Activated CD4-positive, alpha-beta memory T cell treated with anti-CD3 and anti-CD28 coated beads, Interleukin-2, amount 10 ng/mL, durations not matched to agents 7 days and 5 days (primary cell): ENCODE results near the gene ADRM1. TPM values are rescaled to one million over a fixed set of nuclear protein-coding genes. Genes with fewer than 3 reads are reported as not detected.

Source experiments
- CTCF ChIA-PET: fragments of 350-600 bp; sonication (Branson Sonifier 250); formaldehyde crosslinking; loops from one replicate; lab custom pipeline; 2021; ENCODE audit warnings: antibody characterized with exemption, inconsistent platforms; lab: Charles Lee
- POLR2A ChIA-PET: fragments of 350-600 bp; sonication (Branson Sonifier 250); formaldehyde crosslinking; loops from one replicate; lab custom pipeline; 2021; ENCODE audit warnings: antibody characterized with exemption; lab: Charles Lee
- DNase-seq: peaks from one replicate; pipeline ENCODE4 v3.0.0-alpha.2; 2020
- H3K27ac Mint-ChIP-seq: one replicate; pipeline ENCODE4 v1.8.0; 2021; ENCODE audit warnings: mild to moderate bottlenecking, mixed read lengths
- H3K27me3 Mint-ChIP-seq: one replicate; pipeline ENCODE4 v1.8.0; 2021; ENCODE audit warnings: mixed read lengths
- H3K36me3 Mint-ChIP-seq: one replicate; pipeline ENCODE4 v1.8.0; 2021; ENCODE audit warnings: low read depth, mixed read lengths
- H3K4me1 Mint-ChIP-seq: one replicate; pipeline ENCODE4 v1.8.0; 2021; ENCODE audit warnings: mixed read lengths
- H3K4me3 Mint-ChIP-seq: one replicate; pipeline ENCODE4 v1.8.0; 2021; ENCODE audit warnings: mild to moderate bottlenecking, mixed read lengths
- H3K9me3 Mint-ChIP-seq: one replicate; pipeline ENCODE4 v1.8.0; 2021; ENCODE audit warnings: mixed read lengths
- total RNA-seq, 2 experiments: library from RNA; stranded (reverse); gene quantifications; one replicate each; pipeline ENCODE4 v1.2.3, GENCODE V29; 2021

The ADRM1 gene
- total RNA-seq, 2 experiments from 2014 or later = 90.1 to 91.0 TPM

GRCh38 chr20:62284448-62284847 is 18.3 kb upstream of the ADRM1 start:
- no peaks in the 10 kb centered on the region for H3K27me3 Mint-ChIP-seq
- no peaks in the 10 kb centered on the region for H3K4me1 Mint-ChIP-seq
- CTCF ChIA-PET = no interaction called here
- peaks cover 17% of the 10 kb centered on the region for H3K36me3 Mint-ChIP-seq
- POLR2A ChIA-PET = no interaction called here
- H3K9me3 Mint-ChIP-seq = no peaks in the 10 kb centered on the region
- DNase-seq = no peak
- H3K4me3 Mint-ChIP-seq = no peak overlapping the region
- no peak overlapping the region for H3K27ac Mint-ChIP-seq

DNA sequence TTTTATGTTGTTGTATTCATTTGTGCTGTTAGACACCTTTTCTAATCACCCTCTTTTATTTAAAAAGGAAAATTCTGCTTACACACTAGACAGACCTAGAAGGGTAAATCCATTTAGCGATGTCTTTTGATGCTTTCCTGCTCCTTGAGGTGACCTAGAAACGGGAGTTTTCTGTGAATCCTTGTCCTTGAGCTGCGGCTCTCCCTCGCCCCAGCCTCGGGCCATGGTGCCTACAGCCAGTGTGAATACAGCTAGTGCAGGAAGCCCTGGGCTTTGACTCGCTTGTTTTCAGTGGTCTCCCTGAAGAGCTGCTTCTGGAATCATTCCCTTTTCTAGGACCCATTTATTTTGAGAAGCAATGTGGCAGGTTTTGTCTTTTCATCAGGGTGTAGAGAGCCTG is 17.6 kb upstream of the ADRM1 start:
- Mint-ChIP-seq H3K27me3 (no peaks in the 10 kb centered on the region), H3K4me3 (no peak overlapping the region), H3K9me3 (no peaks in the 10 kb centered on the region), H3K36me3 (peaks cover 17% of the 10 kb centered on the region), H3K27ac (no peak overlapping the region), H3K4me1 (no peaks in the 10 kb centered on the region)
- DNase-seq = no peak
- ChIA-PET CTCF (no interaction called here), POLR2A (no interaction called here)

DNA sequence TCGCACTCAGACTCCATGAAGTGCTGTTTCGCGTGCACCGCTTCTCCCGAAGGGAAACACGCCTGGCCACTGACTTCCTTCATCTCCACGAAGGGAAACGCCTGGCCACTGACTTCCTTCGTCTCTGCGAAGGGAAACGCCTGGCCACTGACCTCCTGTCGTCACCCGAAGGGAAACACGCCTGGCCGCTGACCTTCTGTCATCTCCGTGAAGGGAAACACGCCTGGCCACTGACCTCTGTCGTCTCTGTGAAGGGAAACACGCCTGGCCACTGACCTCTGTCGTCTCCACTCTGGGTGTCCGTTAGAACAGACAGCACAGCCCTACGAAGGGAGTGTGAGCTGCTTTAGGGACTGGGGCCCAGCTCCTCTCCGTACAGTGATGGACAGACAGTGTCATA is 17.1 kb upstream of the ADRM1 start:
- DNase-seq = no peak
- Mint-ChIP-seq H3K4me1 (no peaks in the 10 kb centered on the region), H3K27me3 (no peaks in the 10 kb centered on the region), H3K36me3 (peaks cover 17% of the 10 kb centered on the region), H3K9me3 (no peaks in the 10 kb centered on the region), H3K4me3 (no peak overlapping the region), H3K27ac (no peak overlapping the region)
- ChIA-PET CTCF (no interaction called here), POLR2A (no interaction called here)

DNA sequence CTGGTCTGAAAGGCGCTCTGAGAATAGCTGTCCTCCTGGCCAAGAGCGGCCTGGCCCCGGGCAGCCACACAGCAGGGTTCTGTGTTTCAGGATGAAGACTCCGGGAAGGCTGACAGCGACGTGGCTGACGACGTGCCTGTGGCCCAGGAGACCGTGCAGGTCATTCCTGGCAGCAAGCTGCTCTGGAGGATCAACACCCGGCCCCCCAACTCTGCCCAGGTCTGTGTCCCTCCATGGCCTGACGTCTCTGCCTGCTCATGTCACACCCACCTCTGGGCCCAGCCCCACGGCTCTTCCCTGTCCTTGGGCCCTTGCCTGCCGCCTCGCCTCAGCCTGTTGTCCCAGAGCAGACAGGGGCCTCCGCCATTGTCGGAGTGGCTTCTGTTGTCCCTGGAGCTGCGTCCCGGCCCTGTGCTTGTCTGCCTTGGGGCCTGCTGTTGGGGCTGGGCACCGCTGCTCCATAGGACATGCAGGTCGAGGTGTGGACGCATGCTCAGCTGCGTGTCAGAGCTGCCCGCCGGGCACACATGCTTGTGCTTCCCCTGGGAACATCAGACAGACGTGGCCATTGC is 16.2 kb upstream of the ADRM1 start:
- H3K36me3 Mint-ChIP-seq = peaks cover 16% of the 10 kb centered on the region
- no peak overlapping the region for H3K4me3 Mint-ChIP-seq
- no peak overlapping the region for H3K27ac Mint-ChIP-seq
- POLR2A ChIA-PET = no interaction called here
- peaks cover 5% of the 10 kb centered on the region for H3K4me1 Mint-ChIP-seq
- CTCF ChIA-PET = no interaction called here
- H3K27me3 Mint-ChIP-seq = no peaks in the 10 kb centered on the region
- no peak for DNase-seq
- H3K9me3 Mint-ChIP-seq = no peaks in the 10 kb centered on the region

GRCh38 chr20:62287129-62287528 is 15.7 kb upstream of the ADRM1 start:
- H3K27ac Mint-ChIP-seq = no peak overlapping the region
- no peaks in the 10 kb centered on the region for H3K9me3 Mint-ChIP-seq
- no peak for DNase-seq
- no peak overlapping the region for H3K4me3 Mint-ChIP-seq
- peaks cover 9% of the 10 kb centered on the region for H3K4me1 Mint-ChIP-seq
- peaks cover 12% of the 10 kb centered on the region for H3K36me3 Mint-ChIP-seq
- no peaks in the 10 kb centered on the region for H3K27me3 Mint-ChIP-seq
- ChIA-PET CTCF (no interaction called here), POLR2A (no interaction called here)

- H3K9me3 Mint-ChIP-seq = no peaks in the 10 kb centered on the region
- ChIA-PET POLR2A (no interaction called here), CTCF (no interaction called here)
- peaks cover 14% of the 10 kb centered on the region for H3K36me3 Mint-ChIP-seq
- no peaks in the 10 kb centered on the region for H3K27me3 Mint-ChIP-seq
- peaks cover 14% of the 10 kb centered on the region for H3K4me1 Mint-ChIP-seq
- H3K27ac Mint-ChIP-seq = no peak overlapping the region
- DNase-seq = no peak
- H3K4me3 Mint-ChIP-seq = no peak overlapping the region
Observed at GRCh38 chr20:62287759-62288534, 14.8 kb upstream of the ADRM1 start.

GRCh38 chr20:62288535-62289105 is 14.2 kb upstream of the ADRM1 start:
- H3K4me3 Mint-ChIP-seq = no peak overlapping the region
- H3K9me3 Mint-ChIP-seq = no peaks in the 10 kb centered on the region
- H3K4me1 Mint-ChIP-seq = peaks cover 17% of the 10 kb centered on the region
- POLR2A ChIA-PET = no interaction called here
- CTCF ChIA-PET = no interaction called here
- no peaks in the 10 kb centered on the region for H3K27me3 Mint-ChIP-seq
- H3K36me3 Mint-ChIP-seq = peaks cover 14% of the 10 kb centered on the region
- no peak overlapping the region for H3K27ac Mint-ChIP-seq
- no peak for DNase-seq

DNA sequence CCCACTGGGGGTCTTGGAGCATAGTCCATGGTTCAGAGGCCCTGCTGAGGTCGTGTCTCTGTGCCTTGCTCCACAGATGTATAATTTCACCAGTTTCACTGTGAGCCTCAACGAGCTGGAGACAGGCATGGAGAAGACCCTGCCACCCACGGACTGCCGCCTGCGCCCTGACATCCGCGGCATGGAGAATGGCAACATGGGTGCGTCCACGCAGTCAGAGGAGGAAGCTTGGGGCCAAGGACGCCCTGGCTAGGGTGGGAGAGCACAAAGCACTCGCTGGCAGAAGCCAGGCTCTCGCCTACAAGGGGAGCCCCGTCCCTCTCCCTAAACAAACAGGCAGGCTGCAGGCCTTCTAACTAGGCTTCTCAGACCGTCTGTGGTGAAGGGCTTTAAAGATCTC is 13.7 kb upstream of the ADRM1 start:
- no peaks in the 10 kb centered on the region for H3K27me3 Mint-ChIP-seq
- H3K9me3 Mint-ChIP-seq = no peaks in the 10 kb centered on the region
- POLR2A ChIA-PET = no interaction called here
- peaks cover 14% of the 10 kb centered on the region for H3K36me3 Mint-ChIP-seq
- no peak for DNase-seq
- H3K4me3 Mint-ChIP-seq = no peak overlapping the region
- CTCF ChIA-PET = no interaction called here
- no peak overlapping the region for H3K27ac Mint-ChIP-seq
- H3K4me1 Mint-ChIP-seq = peaks cover 21% of the 10 kb centered on the region

- H3K4me1 Mint-ChIP-seq = peaks cover 21% of the 10 kb centered on the region
Observed at GRCh38 chr20:62289898-62290297, 12.9 kb upstream of the ADRM1 start.

GRCh38 chr20:62291251-62292066 is 11.3 kb upstream of the ADRM1 start:
- no peaks in the 10 kb centered on the region for H3K27me3 Mint-ChIP-seq
- no peak overlapping the region for H3K4me3 Mint-ChIP-seq
- H3K9me3 Mint-ChIP-seq = no peaks in the 10 kb centered on the region
- no peak for DNase-seq
- H3K4me1 Mint-ChIP-seq = peaks cover 21% of the 10 kb centered on the region
- peaks cover 16% of the 10 kb centered on the region for H3K36me3 Mint-ChIP-seq
- CTCF ChIA-PET = interaction anchor here (1.0 kb wide), 1 partner anchor 9 kb away, joined by 5 read pairs; no protein-coding TSS in a partner anchor
- POLR2A ChIA-PET = no interaction called here
- peak overlapping the region; percentile 75 for H3K27ac Mint-ChIP-seq

More at GRCh38 chr20:62289898-62290297, 12.9 kb upstream of the ADRM1 start:
- no peak for DNase-seq
- Mint-ChIP-seq H3K36me3 (peaks cover 14% of the 10 kb centered on the region), H3K27me3 (no peaks in the 10 kb centered on the region), H3K27ac (no peak overlapping the region), H3K4me3 (no peak overlapping the region), H3K9me3 (no peaks in the 10 kb centered on the region)
- POLR2A ChIA-PET = no interaction called here
- CTCF ChIA-PET = no interaction called here

DNA sequence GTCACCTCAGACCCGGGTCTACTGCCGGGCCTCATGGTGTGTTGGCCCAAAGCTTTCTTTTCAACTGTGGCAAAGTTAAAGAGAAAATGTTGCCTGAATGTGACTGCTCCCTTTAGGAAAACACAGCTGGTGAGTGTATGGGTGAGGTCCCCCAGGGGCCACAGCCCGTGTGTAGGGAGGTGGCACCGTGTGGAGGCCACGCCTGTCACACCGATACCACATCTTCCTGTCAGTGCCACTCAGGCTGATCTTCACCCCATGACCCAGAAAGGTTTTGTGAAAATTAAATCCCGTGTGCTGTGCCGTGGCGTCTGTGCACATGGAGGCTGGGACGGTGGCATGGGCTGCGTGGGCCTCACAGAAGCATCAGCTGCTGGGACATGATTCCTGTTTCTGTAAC is 10.7 kb upstream of the ADRM1 start:
- ChIA-PET CTCF (interaction anchor here (1.0 kb wide), 1 partner anchor 9 kb away, joined by 5 read pairs; no protein-coding TSS in a partner anchor), POLR2A (interaction anchor here (1.3 kb wide), 1 partner anchor 10 kb away, joined by 4 read pairs; no protein-coding TSS in a partner anchor)
- Mint-ChIP-seq H3K27me3 (no peaks in the 10 kb centered on the region), H3K4me1 (peaks cover 21% of the 10 kb centered on the region), H3K27ac (peak overlapping the region; percentile 75), H3K4me3 (no peak overlapping the region), H3K36me3 (peaks cover 12% of the 10 kb centered on the region), H3K9me3 (no peaks in the 10 kb centered on the region)
- peak; percentile 41 for DNase-seq

DNA sequence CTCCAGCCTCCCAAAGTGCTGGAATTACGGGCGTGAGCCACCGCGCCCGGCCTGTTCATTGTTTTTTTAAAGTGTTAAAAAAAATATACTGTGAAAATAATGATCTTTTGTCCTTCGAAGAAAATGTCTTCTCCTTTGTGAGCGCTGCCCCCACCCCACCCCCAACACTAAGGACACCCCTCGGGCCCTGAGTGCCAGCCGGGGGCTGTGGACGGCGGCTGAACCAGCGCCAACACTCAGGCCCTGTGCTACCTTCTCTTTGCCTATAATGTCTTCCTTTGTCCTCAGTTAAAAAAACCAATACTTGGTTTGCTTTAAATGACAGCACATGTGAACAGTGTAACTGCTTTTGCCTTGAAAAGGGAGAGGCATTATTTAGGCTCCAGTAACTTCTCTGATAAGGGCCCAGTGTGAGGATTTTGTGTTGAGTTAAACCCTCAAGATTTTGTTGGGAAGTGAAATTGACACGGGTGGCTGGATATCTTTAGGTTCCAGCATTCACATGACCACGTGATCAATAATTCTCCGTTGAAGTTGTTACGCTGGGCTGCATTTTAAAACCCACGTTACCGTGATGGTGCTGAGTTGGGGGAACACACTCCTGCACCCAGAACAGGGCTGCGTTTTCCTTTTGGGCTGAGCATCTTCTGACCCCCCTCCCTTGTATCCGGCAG is 9.5 kb upstream of the ADRM1 start:
- Mint-ChIP-seq H3K4me3 (no peak overlapping the region), H3K4me1 (peaks cover 21% of the 10 kb centered on the region), H3K9me3 (no peaks in the 10 kb centered on the region), H3K27me3 (no peaks in the 10 kb centered on the region), H3K36me3 (peaks cover 12% of the 10 kb centered on the region), H3K27ac (no peak overlapping the region)
- DNase-seq = no peak
- CTCF ChIA-PET = no interaction called here
- POLR2A ChIA-PET = interaction anchor here (1.3 kb wide), 1 partner anchor 9 kb away, joined by 4 read pairs; no protein-coding TSS in a partner anchor
